HepG2 (cell line): ENCODE results near the gene TEAD3. TPM values are rescaled to one million over a fixed set of nuclear protein-coding genes. Genes with fewer than 3 reads are reported as not detected.

Experiments used
- ESRRA ChIP-seq: sonication (generic); formaldehyde crosslinking; IDR thresholded peaks from 2 replicates; pipeline ENCODE4 v1.5.1; 2020; ENCODE audit warnings: mild to moderate bottlenecking, low read depth, missing genetic modification reagents
- JDP2 ChIP-seq: sonication (generic); formaldehyde crosslinking; IDR thresholded peaks from 2 replicates; pipeline ENCODE4 v1.8.1; 2022; ENCODE audit warnings: missing genetic modification reagents, borderline replicate concordance
- MLXIP ChIP-seq: sonication (generic); formaldehyde crosslinking; IDR thresholded peaks from 2 replicates; pipeline ENCODE4 v1.9.0; 2021; ENCODE audit warnings: missing genetic modification reagents, borderline replicate concordance
- MYNN ChIP-seq: sonication (generic); formaldehyde crosslinking; IDR thresholded peaks from 2 replicates; pipeline ENCODE4 v1.4.0; 2020; ENCODE audit warnings: mild to moderate bottlenecking, low read depth, missing genetic modification reagents
- NAIF1 ChIP-seq: sonication (generic); formaldehyde crosslinking; IDR thresholded peaks from 2 replicates; pipeline ENCODE4 v1.5.0; 2020; ENCODE audit warnings: mild to moderate bottlenecking, missing genetic modification reagents, borderline replicate concordance
- NFAT5 ChIP-seq: sonication (generic); formaldehyde crosslinking; IDR thresholded peaks from 2 replicates; pipeline ENCODE4 v1.4.0; 2020; ENCODE audit warnings: missing genetic modification reagents
- PAX8 ChIP-seq: sonication (generic); formaldehyde crosslinking; IDR thresholded peaks from 2 replicates; pipeline ENCODE4 v1.8.0; 2022; ENCODE audit warnings: mild to moderate bottlenecking, missing genetic modification reagents, borderline replicate concordance
- POLR2G ChIP-seq: fragments of 200-400 bp; formaldehyde crosslinking; IDR thresholded peaks from 2 replicates; pipeline ENCODE4 v1.6.1; 2018; ENCODE audit warnings: mild to moderate bottlenecking, low read depth, low read length, moderate library complexity
- RBAK ChIP-seq: sonication (generic); formaldehyde crosslinking; IDR thresholded peaks from 2 replicates; pipeline ENCODE4 v1.5.1; 2020; ENCODE audit warnings: mild to moderate bottlenecking, missing genetic modification reagents
- SRY ChIP-seq: sonication (generic); formaldehyde crosslinking; IDR thresholded peaks from 2 replicates; pipeline ENCODE4 v1.8.0; 2022; ENCODE audit warnings: mild to moderate bottlenecking, missing genetic modification reagents
- U2AF2 ChIP-seq: fragments of 200-400 bp; formaldehyde crosslinking; IDR thresholded peaks from 2 replicates; pipeline ENCODE4 v1.6.1; 2017; ENCODE audit warnings: low read depth, mild to moderate bottlenecking, low read length
- ZNF205 ChIP-seq: IDR thresholded peaks from 2 replicates; pipeline ENCODE4 v1.6.1; 2018; ENCODE audit warnings: missing biosample characterization, missing genetic modification reagents
- ZNF569 ChIP-seq: sonication (generic); formaldehyde crosslinking; IDR thresholded peaks from 2 replicates; pipeline ENCODE4 v1.5.0; 2020; ENCODE audit warnings: mild to moderate bottlenecking, missing genetic modification reagents, moderate library complexity, borderline replicate concordance
- ZNF607 ChIP-seq: sonication (generic); formaldehyde crosslinking; IDR thresholded peaks from 2 replicates; pipeline ENCODE4 v1.5.1; 2020; ENCODE audit warnings: missing genetic modification reagents, mild to moderate bottlenecking, borderline replicate concordance
- ZNF674 ChIP-seq: sonication (generic); formaldehyde crosslinking; IDR thresholded peaks from 2 replicates; pipeline ENCODE4 v1.5.0; 2020; ENCODE audit warnings: low read depth, mild to moderate bottlenecking, missing genetic modification reagents
- polyA plus RNA-seq, 8 experiments: library from polyadenylated mRNA; depleted of rRNA in 3 of 8; stranded (reverse) in 7 of 8; unstranded in 1 of 8; fragments of >200 nt; fragmentation: Illumina TruSeq in 4 of 8; extraction: Trizol in 4 of 8; gene quantifications; 2 replicates each; pipeline versions ENCODE4 v1.2.1 to v1.2.3, GENCODE V29; 2011 to 2016; ENCODE audit warnings: low read depth in 4 of 8, missing spikeins in 1 of 8, mixed read lengths in 1 of 8; ENCODE audit not compliant: insufficient read depth in 1 of 8
- total RNA-seq, 5 experiments: library from RNA; depleted of rRNA; stranded (reverse); fragments of >200 nt; fragmentation: Illumina TruSeq; extraction: Trizol; gene quantifications; 2 replicates each; pipeline ENCODE4 v1.2.3, GENCODE V29; 2016; ENCODE audit warnings: low read depth in 1 of 5
- TF ChIP-seq, protein P1 (sequence below): IDR thresholded peaks from 2 replicates; pipeline ENCODE4 v1.6.1; 2016
- TF ChIP-seq, protein P2 (sequence below): sonication (generic); formaldehyde crosslinking; conservative IDR thresholded peaks from 2 replicates; pipeline ENCODE4 v1.4.0; 2020; ENCODE audit warnings: missing genetic modification reagents

The TEAD3 gene
- total and polyA plus RNA-seq, 2 of the 13 experiments (the other 11 are each of a cell fraction or from before 2014, with no cell fraction given), result 15.1 to 16.5 TPM

DNA sequence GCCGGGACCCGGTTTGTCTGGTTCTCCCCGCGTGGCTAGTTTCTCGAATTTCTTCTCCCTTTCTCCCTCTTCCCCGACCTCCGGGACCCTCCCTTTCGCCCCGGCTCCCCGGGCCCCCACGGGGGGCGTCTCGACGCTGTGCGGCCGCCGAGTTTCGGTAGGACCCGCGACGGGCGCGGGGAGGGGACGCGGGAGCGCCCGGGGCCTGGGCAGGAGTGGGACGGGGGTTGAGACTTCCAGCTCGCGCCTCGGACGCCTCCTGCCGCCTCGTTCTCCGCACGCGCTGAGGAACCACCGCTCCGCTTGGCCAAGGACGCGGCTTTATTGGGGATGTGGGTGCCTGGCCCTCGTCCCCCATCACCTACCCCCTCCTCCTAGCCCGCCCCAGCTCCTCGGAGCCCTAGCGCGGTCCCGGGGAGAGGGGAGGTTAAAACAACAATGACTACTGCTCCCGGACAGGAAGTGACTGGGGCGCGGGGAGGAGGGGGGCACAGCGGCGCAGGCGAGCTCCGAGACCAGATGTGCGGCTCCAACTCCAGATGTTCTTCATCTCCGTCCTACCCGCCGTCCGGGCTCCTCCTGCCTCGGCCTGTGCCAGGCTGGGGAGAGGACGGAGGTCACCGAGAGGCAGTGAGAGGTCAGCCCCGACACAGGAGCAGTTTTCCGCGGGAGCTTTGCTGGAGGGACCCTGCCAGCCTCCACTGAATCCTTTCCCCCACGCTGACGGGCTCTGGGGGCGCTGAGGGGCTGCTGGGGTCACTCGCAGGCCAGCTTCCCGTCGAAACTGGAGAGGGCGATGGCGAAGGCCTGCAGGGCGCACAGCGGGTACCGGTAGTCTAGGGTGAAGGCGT is 917 bp upstream of the TEAD3 start (continued):
- TF ChIP-seq NFAT5 (CRISPR knock-in tag), result peak; percentile 89
- 0 out of 2 replicates have a peak, but pooled peaks have one; percentile 20 for TF ChIP-seq ESRRA (CRISPR knock-in tag)
- TF ChIP-seq ZNF205 (CRISPR knock-in tag), result no peak
- TF ChIP-seq ZNF607 (CRISPR knock-in tag), result peak; percentile 80; the same call in 1 of the 2 replicates
- TF ChIP-seq MYNN (CRISPR knock-in tag), result peak; percentile 80; the same call in 1 of the 2 replicates
- no peak; the same call in 1 of the 2 replicates for TF ChIP-seq JDP2
- peak; percentile 80; the same call in 1 of the 2 replicates for TF ChIP-seq ZNF674 (CRISPR knock-in tag)
- peak; percentile 56; the same call in 1 of the 2 replicates for TF ChIP-seq SRY (CRISPR knock-in tag)
- peak; percentile 55; the same call in 1 of the 2 replicates for TF ChIP-seq ZNF569 (CRISPR knock-in tag)
- TF ChIP-seq RBAK (CRISPR knock-in tag), result 0 out of 2 replicates have a peak, but pooled peaks have one; percentile 20
- peak; percentile 12; the same call in 1 of the 2 replicates for TF ChIP-seq MLXIP (CRISPR knock-in tag)
- TF ChIP-seq U2AF2, result no peak
- 0 out of 2 replicates have a peak, but pooled peaks have one; percentile 55 for TF ChIP-seq PAX8 (CRISPR knock-in tag)
- peak; percentile 9; the same call in 1 of the 2 replicates for TF ChIP-seq POLR2G
- TF ChIP-seq, protein P1, sequence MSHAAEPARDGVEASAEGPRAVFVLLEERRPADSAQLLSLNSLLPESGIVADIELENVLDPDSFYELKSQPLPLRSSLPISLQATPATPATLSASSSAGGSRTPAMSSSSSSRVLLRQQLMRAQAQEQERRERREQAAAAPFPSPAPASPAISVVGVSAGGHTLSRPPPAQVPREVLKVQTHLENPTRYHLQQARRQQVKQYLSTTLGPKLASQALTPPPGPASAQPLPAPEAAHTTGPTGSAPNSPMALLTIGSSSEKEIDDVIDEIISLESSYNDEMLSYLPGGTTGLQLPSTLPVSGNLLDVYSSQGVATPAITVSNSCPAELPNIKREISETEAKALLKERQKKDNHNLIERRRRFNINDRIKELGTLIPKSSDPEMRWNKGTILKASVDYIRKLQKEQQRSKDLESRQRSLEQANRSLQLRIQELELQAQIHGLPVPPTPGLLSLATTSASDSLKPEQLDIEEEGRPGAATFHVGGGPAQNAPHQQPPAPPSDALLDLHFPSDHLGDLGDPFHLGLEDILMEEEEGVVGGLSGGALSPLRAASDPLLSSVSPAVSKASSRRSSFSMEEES (CRISPR knock-in tag), result peak; percentile 78
- peak; percentile 73; the same call in 1 of the 2 replicates for TF ChIP-seq NAIF1
- TF ChIP-seq, protein P2, sequence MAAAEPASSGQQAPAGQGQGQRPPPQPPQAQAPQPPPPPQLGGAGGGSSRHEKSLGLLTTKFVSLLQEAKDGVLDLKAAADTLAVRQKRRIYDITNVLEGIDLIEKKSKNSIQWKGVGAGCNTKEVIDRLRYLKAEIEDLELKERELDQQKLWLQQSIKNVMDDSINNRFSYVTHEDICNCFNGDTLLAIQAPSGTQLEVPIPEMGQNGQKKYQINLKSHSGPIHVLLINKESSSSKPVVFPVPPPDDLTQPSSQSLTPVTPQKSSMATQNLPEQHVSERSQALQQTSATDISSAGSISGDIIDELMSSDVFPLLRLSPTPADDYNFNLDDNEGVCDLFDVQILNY, result no peak
